Suprapubic skin (tissue), 3 donors: ENCODE results near the gene ITPA.

ENCODE experiments used
- POLR2A ChIP-seq, 2 donors: fragments of 450-650 bp; IDR thresholded peaks; one replicate each; pipeline ENCODE4 v1.6.1; 2017; ENCODE audit warnings: antibody characterized with exemption in 2 of 2, mild to moderate bottlenecking in 2 of 2, moderate library complexity in 2 of 2
- TF ChIP-seq, protein P1 (sequence below), 2 donors: fragments of 200-600 bp in 1 of 2; fragments of 450-650 bp in 1 of 2; sonication (generic) in 1 of 2; IDR thresholded peaks; one replicate each; pipeline ENCODE4 v1.5.1; 2016 to 2019; ENCODE audit warnings: antibody characterized with exemption in 2 of 2, mild to moderate bottlenecking in 1 of 2, moderate library complexity in 1 of 2

DNA sequence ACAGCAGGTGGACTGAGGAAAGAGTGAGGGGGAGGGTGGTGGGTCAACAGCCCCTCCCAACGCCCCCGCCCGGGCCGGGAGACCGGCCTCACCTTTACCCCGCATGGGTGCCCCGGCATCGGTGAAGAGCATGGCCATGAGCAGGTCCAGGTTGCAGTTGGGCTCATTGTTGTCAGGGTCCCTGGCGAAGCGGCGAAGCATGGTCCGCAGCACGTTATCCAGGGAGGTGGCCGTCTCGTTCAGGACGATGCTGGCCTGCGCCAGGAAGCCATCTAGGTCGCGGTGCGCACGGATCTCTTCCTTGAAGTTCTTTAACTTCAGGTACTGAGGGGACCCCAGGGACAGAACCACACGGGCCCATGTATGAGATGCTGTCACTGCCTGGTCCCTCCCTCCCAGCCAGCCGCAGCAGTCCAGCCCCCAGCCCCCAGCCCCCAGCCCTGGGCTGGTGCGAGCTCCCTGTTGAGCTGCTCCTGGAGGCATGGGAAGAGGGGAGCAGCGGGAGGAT lies 24.7 kb downstream of the ITPA start:
- TF ChIP-seq, protein P1, sequence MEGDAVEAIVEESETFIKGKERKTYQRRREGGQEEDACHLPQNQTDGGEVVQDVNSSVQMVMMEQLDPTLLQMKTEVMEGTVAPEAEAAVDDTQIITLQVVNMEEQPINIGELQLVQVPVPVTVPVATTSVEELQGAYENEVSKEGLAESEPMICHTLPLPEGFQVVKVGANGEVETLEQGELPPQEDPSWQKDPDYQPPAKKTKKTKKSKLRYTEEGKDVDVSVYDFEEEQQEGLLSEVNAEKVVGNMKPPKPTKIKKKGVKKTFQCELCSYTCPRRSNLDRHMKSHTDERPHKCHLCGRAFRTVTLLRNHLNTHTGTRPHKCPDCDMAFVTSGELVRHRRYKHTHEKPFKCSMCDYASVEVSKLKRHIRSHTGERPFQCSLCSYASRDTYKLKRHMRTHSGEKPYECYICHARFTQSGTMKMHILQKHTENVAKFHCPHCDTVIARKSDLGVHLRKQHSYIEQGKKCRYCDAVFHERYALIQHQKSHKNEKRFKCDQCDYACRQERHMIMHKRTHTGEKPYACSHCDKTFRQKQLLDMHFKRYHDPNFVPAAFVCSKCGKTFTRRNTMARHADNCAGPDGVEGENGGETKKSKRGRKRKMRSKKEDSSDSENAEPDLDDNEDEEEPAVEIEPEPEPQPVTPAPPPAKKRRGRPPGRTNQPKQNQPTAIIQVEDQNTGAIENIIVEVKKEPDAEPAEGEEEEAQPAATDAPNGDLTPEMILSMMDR (IDR thresholded peaks at IDR 0.05) = no peak
- no peak for TF ChIP-seq POLR2A (IDR thresholded peaks at IDR 0.05)
